ENCODE measurements around the gene RPH3AL. TPM values are rescaled to one million over a fixed set of nuclear protein-coding genes. Genes with fewer than 3 reads are reported as not detected.
A peak's percentile ranks its signal among the peaks of the same experiment; 100 is the strongest.
"Not testable (repeated sequence)": the region's sequence is repeated elsewhere in the genome, so short reads cannot be mapped to it uniquely, and the experiment has no call there.

The RPH3AL gene
- total RNA-seq, 1 donor = 2.9 TPM

GRCh38 chr17:273981-274832, 78.4 kb downstream of the RPH3AL start:
- Histone ChIP-seq H3K27ac (ENCODE audit: low read depth, low read length) (no peak overlapping the region), H2AFZ (ENCODE audit: low read length) (no peak overlapping the region), H3K4me1 (ENCODE audit: insufficient read depth, low read length) (no peaks in the 10 kb centered on the region), H3K79me2 (ENCODE audit: insufficient read depth, low read length) (no peaks in the 10 kb centered on the region), H4K20me1 (ENCODE audit: insufficient read depth, low read length) (no peaks in the 10 kb centered on the region), H3K36me3 (ENCODE audit: insufficient read depth, low read length) (no peaks in the 10 kb centered on the region), H3K9me3 (ENCODE audit: low read depth, low read length) (no peaks in the 10 kb centered on the region), H3K4me3 (ENCODE audit: insufficient read depth, low read length) (no peak overlapping the region), H3K27me3 (ENCODE audit: insufficient read depth, low read length) (no peaks in the 10 kb centered on the region), H3K4me2 (ENCODE audit: insufficient read depth, low read length) (no peak overlapping the region)
- TF ChIP-seq CTCF (IDR thresholded peaks at IDR 0.05; ENCODE audit: extremely low read depth, low read depth, low read length) = no peak
- peak; percentile 75 for DNase-seq (ENCODE audit: insufficient read length, low spot score, missing footprints)

GRCh38 chr17:272856-273255, 79.8 kb downstream of the RPH3AL start:
- H3K4me3 ChIP-seq (ENCODE audit: insufficient read depth, low read length); H3K9me3 ChIP-seq (ENCODE audit: low read depth, low read length); H4K20me1 ChIP-seq (ENCODE audit: insufficient read depth, low read length); H3K4me2 ChIP-seq (ENCODE audit: insufficient read depth, low read length); H3K36me3 ChIP-seq (ENCODE audit: insufficient read depth, low read length); H3K27ac ChIP-seq (ENCODE audit: low read depth, low read length); H3K79me2 ChIP-seq (ENCODE audit: insufficient read depth, low read length); H3K27me3 ChIP-seq (ENCODE audit: insufficient read depth, low read length); H2AFZ ChIP-seq (ENCODE audit: low read length); DNase-seq (ENCODE audit: insufficient read length, low spot score, missing footprints); H3K4me1 ChIP-seq (ENCODE audit: insufficient read depth, low read length): not testable (repeated sequence)

- not testable (repeated sequence) for H2AFZ ChIP-seq (ENCODE audit: low read length); H3K4me2 ChIP-seq (ENCODE audit: insufficient read depth, low read length); H3K79me2 ChIP-seq (ENCODE audit: insufficient read depth, low read length); H3K4me1 ChIP-seq (ENCODE audit: insufficient read depth, low read length); H3K36me3 ChIP-seq (ENCODE audit: insufficient read depth, low read length); H3K27me3 ChIP-seq (ENCODE audit: insufficient read depth, low read length); H4K20me1 ChIP-seq (ENCODE audit: insufficient read depth, low read length); DNase-seq (ENCODE audit: insufficient read length, low spot score, missing footprints); H3K27ac ChIP-seq (ENCODE audit: low read depth, low read length); H3K9me3 ChIP-seq (ENCODE audit: low read depth, low read length); H3K4me3 ChIP-seq (ENCODE audit: insufficient read depth, low read length)
Observed at GRCh38 chr17:271928-272623, 80.5 kb downstream of the RPH3AL start.

- TF ChIP-seq CTCF (IDR thresholded peaks at IDR 0.05; ENCODE audit: extremely low read depth, low read depth, low read length) = no peak
- H3K4me3 ChIP-seq (ENCODE audit: insufficient read depth, low read length) = no peak overlapping the region
- no peak overlapping the region for H3K4me2 ChIP-seq (ENCODE audit: insufficient read depth, low read length)
- no peak overlapping the region for H2AFZ ChIP-seq (ENCODE audit: low read length)
- H3K79me2 ChIP-seq (ENCODE audit: insufficient read depth, low read length) = no peaks in the 10 kb centered on the region
- DNase-seq (ENCODE audit: insufficient read length, low spot score, missing footprints) = peak; percentile 54
- H4K20me1 ChIP-seq (ENCODE audit: insufficient read depth, low read length) = no peaks in the 10 kb centered on the region
- no peak overlapping the region for H3K27ac ChIP-seq (ENCODE audit: low read depth, low read length)
- H3K36me3 ChIP-seq (ENCODE audit: insufficient read depth, low read length) = no peaks in the 10 kb centered on the region
- peaks cover 3% of the 10 kb centered on the region for H3K4me1 ChIP-seq (ENCODE audit: insufficient read depth, low read length)
- H3K27me3 ChIP-seq (ENCODE audit: insufficient read depth, low read length) = no peaks in the 10 kb centered on the region
- no peaks in the 10 kb centered on the region for H3K9me3 ChIP-seq (ENCODE audit: low read depth, low read length)
Observed at GRCh38 chr17:269616-270514, 82.7 kb downstream of the RPH3AL start.

All from osteoblast (primary cell).